GM19099 (cell line): ENCODE data around the gene SPCS3.

Source experiments
- POLR2A ChIP-seq: IDR thresholded peaks from 3 replicates; pipeline ENCODE4 v1.6.1; 2011; ENCODE audit warnings: low read depth; ENCODE audit not compliant: insufficient read length; ENCODE audit errors: extremely low read depth

The SPCS3 gene

GRCh38 chr4:176298664-176299063, 21.1 kb upstream of the SPCS3 start:
- TF ChIP-seq POLR2A: no peak

- no peak for TF ChIP-seq POLR2A
Observed at GRCh38 chr4:176300036-176300435, 19.7 kb upstream of the SPCS3 start.

GRCh38 chr4:176300565-176300964, 19.2 kb upstream of the SPCS3 start:
- no peak for TF ChIP-seq POLR2A

GRCh38 chr4:176302283-176303275, 17.2 kb upstream of the SPCS3 start:
- TF ChIP-seq POLR2A: no peak

GRCh38 chr4:176303938-176304337, 15.8 kb upstream of the SPCS3 start:
- no peak for TF ChIP-seq POLR2A

GRCh38 chr4:176306837-176307665, 12.7 kb upstream of the SPCS3 start:
- no peak for TF ChIP-seq POLR2A

- TF ChIP-seq POLR2A: no peak
Observed at GRCh38 chr4:176307666-176307930, 12.2 kb upstream of the SPCS3 start.

- no peak for TF ChIP-seq POLR2A
Observed at GRCh38 chr4:176308441-176308840, 11.3 kb upstream of the SPCS3 start.

- TF ChIP-seq POLR2A: no peak
Observed at GRCh38 chr4:176309046-176309445, 10.7 kb upstream of the SPCS3 start.

- no peak for TF ChIP-seq POLR2A
Observed at GRCh38 chr4:176309772-176310171, 10.0 kb upstream of the SPCS3 start.

GRCh38 chr4:176313596-176314336, 6.0 kb upstream of the SPCS3 start:
- TF ChIP-seq POLR2A: no peak

GRCh38 chr4:176319151-176319703, 539 bp upstream of the SPCS3 start:
- TF ChIP-seq POLR2A: no peak

- peak; percentile 51 for TF ChIP-seq POLR2A
Observed at GRCh38 chr4:176320340-176320975, 692 bp downstream of the SPCS3 start.

- TF ChIP-seq POLR2A: no peak
Observed at GRCh38 chr4:176320976-176321361, 1.2 kb downstream of the SPCS3 start.
